NCI-H1930 (cell line): ENCODE results near the gene CEP162.
"Not testable (repeated sequence)": the region's sequence is repeated elsewhere in the genome, so short reads cannot be mapped to it uniquely, and the experiment has no call there.

Experiments used
- DNase-seq, 2 experiments: peaks; one replicate each; lab custom pipeline; 2025; lab: John Stamatoyannopoulos, UW

Gene CEP162

GRCh38 chr6:84086545-84087429 lies 140.7 kb downstream of the CEP162 start:
- DNase-seq = no peak

- no peak for DNase-seq
Observed at GRCh38 chr6:84086056-84086455, 141.4 kb downstream of the CEP162 start.

- not testable (repeated sequence) for DNase-seq
Observed at GRCh38 chr6:84084705-84085104, 142.7 kb downstream of the CEP162 start.

GRCh38 chr6:84082689-84083265 lies 144.7 kb downstream of the CEP162 start:
- DNase-seq = peak; percentile 52 to 62

GRCh38 chr6:84081222-84081621 lies 146.2 kb downstream of the CEP162 start:
- no peak for DNase-seq

GRCh38 chr6:84078335-84078734 lies 149.1 kb downstream of the CEP162 start:
- DNase-seq = no peak

- no peak for DNase-seq
Observed at GRCh38 chr6:84077645-84078044, 149.8 kb downstream of the CEP162 start.

- DNase-seq = no peak
Observed at GRCh38 chr6:84074988-84075781, 152.3 kb downstream of the CEP162 start.
